Keratinocyte (primary cell): ENCODE results near the gene DHDDS. TPM values are rescaled to one million over a fixed set of nuclear protein-coding genes. Genes with fewer than 3 reads are reported as not detected.

Source experiments
- DNase-seq: peaks from one replicate; pipeline ENCODE4 v3.0.0-alpha.2; 2011; ENCODE audit warnings: low read depth, missing footprints, low spot score
- FAIRE-seq: peaks from 2 replicates; lab custom pipeline; 2011; peaks lifted over from hg19 to GRCh38; lab: Jason Lieb, UNC
- H2AFZ ChIP-seq: 2 replicates; pipeline ENCODE4 v1.6.0; 2012; ENCODE audit warnings: low read length, control low read depth, inconsistent platforms; ENCODE audit not compliant: control insufficient read depth
- H3K27ac ChIP-seq: 2 replicates; pipeline ENCODE4 v1.5.1; 2011; ENCODE audit warnings: low read length; ENCODE audit not compliant: control insufficient read depth, insufficient read depth
- H3K27me3 ChIP-seq: 3 replicates; pipeline ENCODE4 v1.6.0; 2011; ENCODE audit warnings: low read length; ENCODE audit not compliant: control insufficient read depth, insufficient read depth; ENCODE audit errors: extremely low read depth
- H3K36me3 ChIP-seq, 2 experiments: 2 replicates in 1 of 2; 3 replicates in 1 of 2; pipeline ENCODE4 v1.5.1; 2011; ENCODE audit warnings: low read length in 2 of 2, mild to moderate bottlenecking in 1 of 2; ENCODE audit not compliant: control insufficient read depth in 2 of 2, insufficient read depth in 2 of 2; ENCODE audit errors: extremely low read depth in 1 of 2
- H3K4me1 ChIP-seq: 3 replicates; pipeline ENCODE4 v1.5.1; 2011; ENCODE audit warnings: low read length; ENCODE audit not compliant: control insufficient read depth, insufficient read depth; ENCODE audit errors: extremely low read depth
- H3K4me2 ChIP-seq: 3 replicates; pipeline ENCODE4 v1.6.0; 2011; ENCODE audit warnings: low read depth, low read length; ENCODE audit not compliant: control insufficient read depth, insufficient read depth; ENCODE audit errors: extremely low read depth
- H3K4me3 ChIP-seq, 3 experiments: fragments of 200-600 bp in 1 of 3; sonication (generic) in 1 of 3; 2 replicates in 2 of 3; 3 replicates in 1 of 3; pipeline ENCODE4 v1.5.1; 2011 to 2016; ENCODE audit warnings: low read length in 3 of 3, mild to moderate bottlenecking in 3 of 3, control low read depth in 2 of 3, inconsistent platforms in 1 of 3, low read depth in 1 of 3, mixed read lengths in 1 of 3, mixed run types in 1 of 3, moderate library complexity in 1 of 3; ENCODE audit not compliant: control insufficient read depth in 2 of 3, insufficient read depth in 2 of 3; ENCODE audit errors: extremely low read depth in 1 of 3
- H3K79me2 ChIP-seq: 2 replicates; pipeline ENCODE4 v1.6.0; 2012; ENCODE audit warnings: low read length; ENCODE audit not compliant: control insufficient read depth, insufficient read depth
- H3K9ac ChIP-seq: 3 replicates; pipeline ENCODE4 v1.6.0; 2011; ENCODE audit warnings: low read length; ENCODE audit not compliant: control insufficient read depth, insufficient read depth; ENCODE audit errors: extremely low read depth
- H3K9me1 ChIP-seq: 3 replicates; pipeline ENCODE4 v1.6.0; 2011; ENCODE audit warnings: low read length; ENCODE audit not compliant: control insufficient read depth, insufficient read depth; ENCODE audit errors: extremely low read depth
- H3K9me3 ChIP-seq: 2 replicates; pipeline ENCODE4 v1.5.1; 2012; ENCODE audit warnings: low read depth, low read length; ENCODE audit not compliant: control insufficient read depth
- H4K20me1 ChIP-seq: 3 replicates; pipeline ENCODE4 v1.6.0; 2011; ENCODE audit warnings: low read length; ENCODE audit not compliant: control insufficient read depth, insufficient read depth; ENCODE audit errors: extremely low read depth
- CTCF ChIP-seq, 3 experiments: IDR thresholded peaks in 1 of 3; conservative IDR thresholded peaks in 1 of 3; optimal IDR thresholded peaks in 1 of 3; 2 replicates in 2 of 3; 3 replicates in 1 of 3; pipeline versions ENCODE3 to v1.5.1; 2011; ENCODE audit warnings: low read length in 3 of 3, mild to moderate bottlenecking in 3 of 3, moderate library complexity in 2 of 3, control low read depth in 1 of 3, inconsistent platforms in 1 of 3; ENCODE audit not compliant: insufficient read depth in 2 of 3; ENCODE audit errors: extremely low read depth in 1 of 3
- EZH2 ChIP-seq: IDR thresholded peaks from one replicate; pipeline ENCODE4 v1.6.1; 2012; ENCODE audit warnings: inconsistent platforms, mild to moderate bottlenecking, low read length, moderate library complexity
- dilution Hi-C: fragments of 300-500 bp; cut with MboI; formaldehyde crosslinking; loops from one replicate; pipeline ENCODE4 v1.7.0; 2020; ENCODE audit warnings: low sequenced_read_pairs; ENCODE audit not compliant: extremely low pct_ligation_motif_present
- polyA plus RNA-seq, 5 experiments: library from polyadenylated mRNA; depleted of rRNA in 3 of 5; stranded (reverse) in 3 of 5; stranded (forward) in 1 of 5; unstranded in 1 of 5; fragments of >200 nt; gene quantifications; 1 replicate in 1 of 5; 2 replicates in 3 of 5; 3 replicates in 1 of 5; pipeline versions ENCODE4 v1.2.1 to v1.2.3, GENCODE V29; 2011 to 2012; ENCODE audit warnings: missing spikeins in 2 of 5, low read depth in 1 of 5, low replicate concordance in 1 of 5

The DHDDS gene
- polyA plus RNA-seq, 1 donor (not counting 4 experiments of a cell fraction or from before 2014, with no cell fraction given) = 41.2 TPM

DNA sequence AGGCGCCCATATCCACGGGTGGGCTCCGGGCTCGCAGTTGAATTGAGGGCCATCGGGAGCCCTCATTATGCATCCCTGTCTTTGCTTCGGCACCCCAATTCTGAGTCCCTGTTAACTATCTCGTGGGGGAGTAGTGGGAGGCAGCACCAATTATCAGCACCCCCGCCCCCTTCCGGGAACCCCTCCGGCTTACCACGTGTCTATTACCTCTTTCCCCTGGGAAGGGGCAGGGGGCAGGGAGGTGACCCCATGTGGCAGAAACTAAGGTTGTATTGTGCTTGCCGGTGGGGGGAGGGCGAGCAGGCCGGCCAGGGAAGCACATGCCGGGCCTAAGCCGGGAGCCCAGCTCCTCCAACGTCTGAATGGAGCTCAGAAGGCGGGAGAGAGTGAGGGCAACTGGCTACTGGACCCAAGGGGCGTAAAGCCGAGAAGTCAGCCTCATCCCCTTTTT is 20.5 kb upstream of the DHDDS start:
- TF ChIP-seq CTCF (optimal IDR thresholded peaks at IDR 0.05 in 1 of 3, IDR thresholded peaks at IDR 0.05 in 1 of 3, conservative IDR thresholded peaks at IDR 0.05 in 1 of 3; ENCODE audit: extremely low read depth in 1 of 3, insufficient read depth in 2 of 3, low read length in 3 of 3) = no peak
- TF ChIP-seq EZH2 = no peak
- Histone ChIP-seq H3K9ac (no peak overlapping the region), H3K27me3 (peaks cover 72% of the 10 kb centered on the region), H3K4me3 (no peak overlapping the region), H3K27ac (no peak overlapping the region), H3K79me2 (no peaks in the 10 kb centered on the region), H3K36me3 (no peaks in the 10 kb centered on the region), H3K4me1 (no peaks in the 10 kb centered on the region), H3K9me1 (no peaks in the 10 kb centered on the region), H2AFZ (no peak overlapping the region), H3K9me3 (no peaks in the 10 kb centered on the region), H4K20me1 (peaks cover 6% of the 10 kb centered on the region), H3K4me2 (no peak overlapping the region)
- no peak for DNase-seq
- dilution Hi-C loops = no loop called here
- FAIRE-seq = no peak

- Histone ChIP-seq H3K27ac (no peak overlapping the region), H3K4me1 (peaks cover 2% of the 10 kb centered on the region), H3K27me3 (peaks cover 72% of the 10 kb centered on the region), H3K4me3 (no peak overlapping the region), H3K9me1 (no peaks in the 10 kb centered on the region), H3K79me2 (no peaks in the 10 kb centered on the region), H3K36me3 (no peaks in the 10 kb centered on the region), H3K9me3 (no peaks in the 10 kb centered on the region), H4K20me1 (peaks cover 6% of the 10 kb centered on the region), H3K4me2 (no peak overlapping the region), H2AFZ (no peak overlapping the region), H3K9ac (no peak overlapping the region)
- TF ChIP-seq CTCF (optimal IDR thresholded peaks at IDR 0.05 in 1 of 3, IDR thresholded peaks at IDR 0.05 in 1 of 3, conservative IDR thresholded peaks at IDR 0.05 in 1 of 3; ENCODE audit: extremely low read depth in 1 of 3, insufficient read depth in 2 of 3, low read length in 3 of 3) (no peak), EZH2 (no peak)
- no peak for DNase-seq
- FAIRE-seq = no peak
- dilution Hi-C loops = no loop called here
Measured at GRCh38 chr1:26412180-26412840, 19.8 kb upstream of the DHDDS start.
